ENCODE results near the gene BCL6B.

DNA sequence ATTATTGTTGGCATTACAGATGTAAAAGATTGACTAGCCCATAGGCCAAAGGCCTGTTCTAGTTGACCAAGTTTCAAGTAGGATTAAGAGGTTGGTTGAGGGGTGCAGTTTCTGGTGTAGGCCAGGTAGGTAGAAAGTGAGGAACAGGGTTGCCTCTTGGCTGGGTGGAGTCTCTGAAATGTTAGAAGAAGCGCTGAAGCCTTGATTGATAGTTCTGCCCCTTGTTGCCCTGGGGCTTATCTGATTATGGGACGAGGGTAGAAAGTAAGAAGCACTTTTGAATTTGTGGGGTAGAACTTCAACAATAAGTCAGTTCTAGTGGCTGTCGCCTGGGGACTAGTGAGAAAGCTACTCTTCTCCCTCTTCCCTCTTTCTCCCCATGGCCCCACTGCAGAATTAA lies 6.2 kb downstream of the BCL6B start:
- TF ChIP-seq POLR2A (IDR thresholded peaks at IDR 0.05; ENCODE audit: low read length) (no peak), GATA1 (IDR thresholded peaks at IDR 0.05; ENCODE audit: low read depth, low read length) (no peak)

All from erythroblast (primary cell).